Trophoblast cell (in vitro differentiated cells and primary cell): Measurements from ENCODE around the gene MBNL3.

Experiments
- DNase-seq, 2 donors: peaks; one replicate each; pipeline ENCODE4 v3.0.0-alpha.2; 2016
- H2AFZ ChIP-seq: 2 replicates; pipeline ENCODE4 v1.6.1; 2013; ENCODE audit warnings: low read length, moderate library complexity, mild to moderate bottlenecking; ENCODE audit not compliant: insufficient read depth, poor library complexity
- H2AK5ac ChIP-seq: 2 replicates; pipeline ENCODE4 v1.6.1; 2013; ENCODE audit warnings: mild to moderate bottlenecking, low read length
- H2BK120ac ChIP-seq: 2 replicates; pipeline ENCODE4 v1.6.1; 2013; ENCODE audit warnings: low read length, mild to moderate bottlenecking, moderate library complexity; ENCODE audit not compliant: insufficient read depth, poor library complexity
- H2BK12ac ChIP-seq: 2 replicates; pipeline ENCODE4 v1.6.1; 2013; ENCODE audit warnings: mild to moderate bottlenecking, low read length, moderate library complexity
- H2BK5ac ChIP-seq: 2 replicates; pipeline ENCODE4 v1.6.1; 2013; ENCODE audit warnings: low read length, low read depth, moderate library complexity, mild to moderate bottlenecking; ENCODE audit not compliant: poor library complexity
- H3K14ac ChIP-seq: 2 replicates; pipeline ENCODE4 v1.6.1; 2013; ENCODE audit warnings: mild to moderate bottlenecking, low read length
- H3K18ac ChIP-seq: 2 replicates; pipeline ENCODE4 v1.6.1; 2013; ENCODE audit warnings: mild to moderate bottlenecking, low read length
- H3K23ac ChIP-seq: 2 replicates; pipeline ENCODE4 v1.6.1; 2013; ENCODE audit warnings: low read length
- H3K27ac ChIP-seq: 2 replicates; pipeline ENCODE4 v1.5.1; 2013; ENCODE audit warnings: low read depth, mild to moderate bottlenecking, inconsistent platforms, low read length, moderate library complexity
- H3K27me3 ChIP-seq: 2 replicates; pipeline ENCODE4 v1.6.1; 2013; ENCODE audit warnings: inconsistent platforms, mild to moderate bottlenecking, low read length, moderate library complexity; ENCODE audit not compliant: insufficient read depth
- H3K36me3 ChIP-seq, 2 experiments: 1 replicate in 1 of 2; 2 replicates in 1 of 2; pipeline ENCODE4 v1.6.1; 2013; ENCODE audit warnings: low read length in 2 of 2, mild to moderate bottlenecking in 2 of 2, moderate library complexity in 1 of 2; ENCODE audit not compliant: insufficient read depth in 2 of 2, control insufficient read depth in 1 of 2
- H3K4ac ChIP-seq: 2 replicates; pipeline ENCODE4 v1.6.1; 2013; ENCODE audit warnings: low read depth, mild to moderate bottlenecking, low read length, moderate library complexity
- H3K4me1 ChIP-seq, 2 experiments: 1 replicate in 1 of 2; 2 replicates in 1 of 2; pipeline ENCODE4 v1.6.1; 2013; ENCODE audit warnings: low read length in 2 of 2, mild to moderate bottlenecking in 2 of 2, moderate library complexity in 1 of 2; ENCODE audit not compliant: insufficient read depth in 2 of 2, control insufficient read depth in 1 of 2
- H3K4me2 ChIP-seq: 2 replicates; pipeline ENCODE4 v1.6.1; 2013; ENCODE audit warnings: inconsistent platforms, mild to moderate bottlenecking, low read length, moderate library complexity
- H3K4me3 ChIP-seq: 2 replicates; pipeline ENCODE4 v1.5.1; 2013; ENCODE audit warnings: mild to moderate bottlenecking, low read depth, low read length, inconsistent platforms
- H3K79me1 ChIP-seq: one replicate; pipeline ENCODE4 v1.6.1; 2013; ENCODE audit warnings: low read length
- H3K79me2 ChIP-seq: 2 replicates; pipeline ENCODE4 v1.6.1; 2013; ENCODE audit warnings: low read length, mild to moderate bottlenecking; ENCODE audit not compliant: control insufficient read depth, insufficient read depth, poor library complexity
- H3K9ac ChIP-seq: 2 replicates; pipeline ENCODE4 v1.6.1; 2013; ENCODE audit warnings: mild to moderate bottlenecking, low read length
- H3K9me3 ChIP-seq: 2 replicates; pipeline ENCODE4 v1.6.1; 2013; ENCODE audit warnings: low read depth, mild to moderate bottlenecking, control low read depth, inconsistent platforms, low read length; ENCODE audit not compliant: insufficient read depth
- H4K12ac ChIP-seq: 2 replicates; pipeline ENCODE4 v1.6.1; 2013; ENCODE audit warnings: low read depth, mild to moderate bottlenecking, low read length, moderate library complexity
- H4K8ac ChIP-seq: 2 replicates; pipeline ENCODE4 v1.6.1; 2013; ENCODE audit warnings: low read depth, mild to moderate bottlenecking, low read length, moderate library complexity
- H4K91ac ChIP-seq: one replicate; pipeline ENCODE4 v1.6.1; 2013; ENCODE audit warnings: low read depth, mild to moderate bottlenecking, low read length, moderate library complexity
- WGBS: extraction: QIAGEN DNeasy Blood & Tissue Kit; methylation state at CpG from one replicate; pipeline ENCODE4 v1.1.7; 2013; ENCODE audit warnings: missing lambda C conversion rate; ENCODE audit not compliant: insufficient read length, insufficient coverage; ENCODE audit errors: extremely low coverage; 5-methylcytosine and 5-hydroxymethylcytosine counted together

MBNL3 gene

GRCh38 chrX:132401935-132402334 lies 86.9 kb downstream of the MBNL3 start:
- Histone ChIP-seq H4K12ac (no peak overlapping the region), H3K9me3 (no peaks in the 10 kb centered on the region), H3K4me3 (no peak overlapping the region), H3K79me2 (no peaks in the 10 kb centered on the region), H3K36me3 (peaks cover 0 to 1% of the 10 kb centered on the region in 2 experiments), H3K18ac (no peak overlapping the region), H4K8ac (no peak overlapping the region), H3K27ac (no peak overlapping the region), H3K27me3 (no peaks in the 10 kb centered on the region), H3K23ac (no peak overlapping the region), H2AFZ (no peak overlapping the region), H3K79me1 (no peaks in the 10 kb centered on the region), H3K4me1 (no peaks in the 10 kb centered on the region), H3K4ac (no peak overlapping the region), H3K14ac (no peak overlapping the region), H2AK5ac (no peak overlapping the region), H4K91ac (no peak overlapping the region), H3K9ac (no peak overlapping the region), H2BK12ac (no peak overlapping the region), H2BK120ac (no peak overlapping the region), H2BK5ac (no peak overlapping the region), H3K4me2 (no peak overlapping the region)
- no peak for DNase-seq
- WGBS, result no CpG with 5 or more reads among the region's 1 CpG

GRCh38 chrX:132400706-132401105 lies 88.1 kb downstream of the MBNL3 start:
- Histone ChIP-seq H3K79me1 (no peaks in the 10 kb centered on the region), H4K91ac (no peak overlapping the region), H2AK5ac (no peak overlapping the region), H3K14ac (no peak overlapping the region), H3K18ac (no peak overlapping the region), H3K9ac (no peak overlapping the region), H3K79me2 (no peaks in the 10 kb centered on the region), H3K23ac (no peak overlapping the region), H3K4me1 (no peaks in the 10 kb centered on the region), H3K27me3 (no peaks in the 10 kb centered on the region), H3K27ac (no peak overlapping the region), H3K4ac (no peak overlapping the region), H2BK12ac (no peak overlapping the region), H2AFZ (no peak overlapping the region), H3K36me3 (no peaks in the 10 kb centered on the region), H4K12ac (no peak overlapping the region), H3K4me3 (no peak overlapping the region), H2BK120ac (no peak overlapping the region), H3K4me2 (no peak overlapping the region), H3K9me3 (no peaks in the 10 kb centered on the region), H2BK5ac (no peak overlapping the region), H4K8ac (no peak overlapping the region)
- no peak for DNase-seq
- no CpG with 5 or more reads among the region's 1 CpG for WGBS

- Histone ChIP-seq H2BK12ac (no peak overlapping the region), H4K91ac (no peak overlapping the region), H2AK5ac (no peak overlapping the region), H2BK120ac (no peak overlapping the region), H3K36me3 (no peaks in the 10 kb centered on the region), H3K27me3 (no peaks in the 10 kb centered on the region), H2AFZ (no peak overlapping the region), H3K9me3 (no peaks in the 10 kb centered on the region), H3K4me1 (no peaks in the 10 kb centered on the region), H4K12ac (no peak overlapping the region), H2BK5ac (no peak overlapping the region), H3K79me1 (no peaks in the 10 kb centered on the region), H3K23ac (no peak overlapping the region), H3K18ac (no peak overlapping the region), H3K9ac (no peak overlapping the region), H3K4me3 (no peak overlapping the region), H3K4ac (no peak overlapping the region), H4K8ac (no peak overlapping the region), H3K14ac (no peak overlapping the region), H3K4me2 (no peak overlapping the region), H3K79me2 (no peaks in the 10 kb centered on the region), H3K27ac (no peak overlapping the region)
- no peak for DNase-seq
- WGBS, result no CpG with 5 or more reads among the region's 2 CpGs
Observed at GRCh38 chrX:132395645-132396044, 93.2 kb downstream of the MBNL3 start.

GRCh38 chrX:132395026-132395425 lies 93.8 kb downstream of the MBNL3 start:
- no peaks in the 10 kb centered on the region for H3K79me1 ChIP-seq
- no peak overlapping the region for H3K23ac ChIP-seq
- H3K27me3 ChIP-seq, result no peaks in the 10 kb centered on the region
- no peak overlapping the region for H3K4me2 ChIP-seq
- H2BK5ac ChIP-seq, result no peak overlapping the region
- no peak overlapping the region for H3K18ac ChIP-seq
- H3K27ac ChIP-seq, result no peak overlapping the region
- H2AK5ac ChIP-seq, result no peak overlapping the region
- no peak overlapping the region for H3K4ac ChIP-seq
- no peak overlapping the region for H2BK120ac ChIP-seq
- no peak overlapping the region for H3K14ac ChIP-seq
- WGBS, result no CpG with 5 or more reads among the region's 1 CpG
- no peaks in the 10 kb centered on the region for H3K9me3 ChIP-seq
- no peaks in the 10 kb centered on the region for H3K79me2 ChIP-seq
- no peaks in the 10 kb centered on the region for H3K36me3 ChIP-seq
- no peak overlapping the region for H3K9ac ChIP-seq
- H4K91ac ChIP-seq, result no peak overlapping the region
- H4K8ac ChIP-seq, result no peak overlapping the region
- H2BK12ac ChIP-seq, result no peak overlapping the region
- no peaks in the 10 kb centered on the region for H3K4me1 ChIP-seq
- no peak overlapping the region for H4K12ac ChIP-seq
- no peak for DNase-seq
- H2AFZ ChIP-seq, result no peak overlapping the region
- H3K4me3 ChIP-seq, result no peak overlapping the region
